ENCODE results near the gene TMA7. TPM values are rescaled to one million over a fixed set of nuclear protein-coding genes. Genes with fewer than 3 reads are reported as not detected.
A peak's percentile ranks its signal among the peaks of the same experiment; 100 is the strongest.

TMA7 gene
- total and polyA plus RNA-seq, 2 donors: 127 to 262 TPM

- H3K27ac ChIP-seq (ENCODE audit: low read depth): no peak overlapping the region
- no peak for DNase-seq (ENCODE audit: extremely low spot score)
- H3K36me3 ChIP-seq (ENCODE audit: insufficient read depth): no peaks in the 10 kb centered on the region
- no peak overlapping the region for H3K4me3 ChIP-seq (ENCODE audit: low read depth, low read length)
- WGBS: 92% methylated on average over 25 of the region's 25 CpGs
- H3K4me1 ChIP-seq (ENCODE audit: insufficient read depth): no peaks in the 10 kb centered on the region
Measured at GRCh38 chr3:48423241-48423882, 16.7 kb upstream of the TMA7 start.

GRCh38 chr3:48423883-48424695 lies 16.0 kb upstream of the TMA7 start:
- H3K4me1 ChIP-seq (ENCODE audit: insufficient read depth): no peaks in the 10 kb centered on the region
- 90% methylated on average over 27 of the region's 27 CpGs for WGBS

DNA sequence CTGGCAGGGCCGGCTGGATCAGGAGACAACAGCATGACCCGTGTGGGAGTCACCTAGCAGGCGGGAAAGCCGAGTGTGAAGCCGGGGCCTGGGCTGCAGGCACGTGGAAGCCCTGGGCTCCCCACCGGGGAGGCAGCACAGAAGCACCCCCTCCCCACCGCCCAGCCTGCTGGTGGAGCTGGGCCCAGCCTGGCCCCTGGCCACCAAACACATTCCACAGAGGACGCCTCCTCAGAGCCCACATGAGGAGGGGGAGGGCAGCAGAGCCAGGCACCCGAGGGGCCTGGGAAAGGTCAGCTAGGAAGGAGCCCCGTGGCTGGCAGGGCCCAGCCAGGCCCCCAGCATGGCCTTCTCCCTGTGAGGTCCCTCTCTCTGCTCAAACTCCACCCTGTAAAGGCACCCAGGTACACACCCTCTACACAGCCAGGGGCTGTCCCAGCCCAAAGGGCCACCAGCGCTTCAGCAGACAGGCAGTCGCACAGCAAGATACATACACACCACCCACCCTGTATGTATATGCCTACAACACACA lies 14.7 kb upstream of the TMA7 start:
- 36% methylated on average over 13 of the region's 13 CpGs for WGBS
- H3K4me3 ChIP-seq (ENCODE audit: low read depth, low read length): no peak overlapping the region
- H3K36me3 ChIP-seq (ENCODE audit: insufficient read depth): no peaks in the 10 kb centered on the region
- DNase-seq (ENCODE audit: extremely low spot score): no peak
- no peaks in the 10 kb centered on the region for H3K4me1 ChIP-seq (ENCODE audit: insufficient read depth)
- H3K27ac ChIP-seq (ENCODE audit: low read depth): no peak overlapping the region

More at GRCh38 chr3:48423883-48424695, 16.0 kb upstream of the TMA7 start:
- DNase-seq (ENCODE audit: extremely low spot score): no peak
- Histone ChIP-seq H3K27ac (ENCODE audit: low read depth) (no peak overlapping the region), H3K4me3 (ENCODE audit: low read depth, low read length) (no peak overlapping the region), H3K36me3 (ENCODE audit: insufficient read depth) (no peaks in the 10 kb centered on the region)

DNA sequence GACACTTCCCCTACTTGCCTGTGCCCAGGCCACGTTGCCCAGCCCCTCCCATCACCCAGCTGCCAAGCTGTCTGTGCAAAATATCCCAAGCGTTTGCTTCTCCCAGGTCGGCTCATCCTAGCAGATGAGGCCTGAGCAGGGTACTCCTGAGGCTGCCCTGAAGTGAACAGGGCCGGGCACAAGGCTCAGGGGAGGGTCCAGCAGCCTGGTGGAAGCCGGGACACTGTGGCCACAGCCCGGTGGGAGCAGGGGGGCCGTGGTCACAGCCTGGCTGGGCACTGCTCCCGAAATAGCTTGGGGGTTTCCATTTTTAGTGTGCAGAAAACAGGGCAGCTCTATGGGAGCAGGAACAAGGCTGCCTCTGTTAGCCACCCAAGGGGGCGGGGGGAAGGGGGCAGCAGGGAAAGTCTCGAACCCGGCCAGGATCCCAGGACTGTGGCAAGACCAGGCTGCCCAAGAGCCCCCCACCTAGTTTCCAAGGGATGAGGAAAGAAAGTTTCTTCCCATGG lies 13.6 kb upstream of the TMA7 start:
- H3K27ac ChIP-seq (ENCODE audit: low read depth): no peak overlapping the region

DNA sequence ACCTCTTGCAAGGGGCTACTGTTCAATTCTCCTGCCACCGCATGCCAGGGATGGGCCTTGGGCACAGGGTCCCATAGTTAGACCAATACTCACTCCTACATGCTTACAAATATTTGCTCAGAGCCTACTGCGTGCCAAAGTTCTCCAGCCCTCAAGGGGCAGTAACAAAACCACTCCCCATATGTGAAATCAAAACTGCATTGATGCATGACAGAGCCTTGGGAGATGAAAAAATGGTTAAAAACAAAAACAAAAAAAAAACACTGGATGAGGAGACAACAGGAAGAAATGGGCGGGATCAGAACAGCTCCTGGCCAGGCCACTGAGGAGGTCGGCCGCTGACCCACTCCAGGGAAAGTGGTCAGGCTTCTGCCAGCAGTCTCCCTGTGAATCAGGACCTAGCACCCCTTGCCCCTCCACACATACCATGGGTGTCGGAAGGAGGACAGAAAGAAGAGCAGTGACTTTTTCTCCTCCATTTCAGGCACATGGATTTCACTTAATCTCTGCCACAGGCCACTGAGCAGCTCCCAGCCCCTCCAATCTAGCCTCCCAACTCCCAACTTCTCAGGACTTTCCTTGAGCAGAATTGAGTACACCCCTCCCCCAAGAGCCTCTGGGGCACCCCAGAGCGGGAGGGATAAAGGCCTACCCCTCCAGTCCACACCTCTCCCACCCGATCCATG lies 13.0 kb upstream of the TMA7 start:
- H3K4me3 ChIP-seq (ENCODE audit: low read depth, low read length): no peak overlapping the region
- DNase-seq (ENCODE audit: extremely low spot score): no peak
- no peaks in the 10 kb centered on the region for H3K36me3 ChIP-seq (ENCODE audit: insufficient read depth)
- WGBS: 57% methylated on average over 8 of the region's 8 CpGs
- H3K4me1 ChIP-seq (ENCODE audit: insufficient read depth): no peaks in the 10 kb centered on the region
- no peak overlapping the region for H3K27ac ChIP-seq (ENCODE audit: low read depth)

More for the DNA sequence above, 13.6 kb upstream of the TMA7 start:
- WGBS: 49% methylated on average over 11 of the region's 11 CpGs
- Histone ChIP-seq H3K36me3 (ENCODE audit: insufficient read depth) (no peaks in the 10 kb centered on the region), H3K4me3 (ENCODE audit: low read depth, low read length) (no peak overlapping the region), H3K4me1 (ENCODE audit: insufficient read depth) (no peaks in the 10 kb centered on the region)
- no peak for DNase-seq (ENCODE audit: extremely low spot score)

GRCh38 chr3:48427630-48427962 lies 12.5 kb upstream of the TMA7 start:
- Histone ChIP-seq H3K4me1 (ENCODE audit: insufficient read depth) (no peaks in the 10 kb centered on the region), H3K4me3 (ENCODE audit: low read depth, low read length) (no peak overlapping the region), H3K27ac (ENCODE audit: low read depth) (no peak overlapping the region), H3K36me3 (ENCODE audit: insufficient read depth) (no peaks in the 10 kb centered on the region)
- 71% methylated on average over 9 of the region's 9 CpGs for WGBS
- DNase-seq (ENCODE audit: extremely low spot score): no peak

DNA sequence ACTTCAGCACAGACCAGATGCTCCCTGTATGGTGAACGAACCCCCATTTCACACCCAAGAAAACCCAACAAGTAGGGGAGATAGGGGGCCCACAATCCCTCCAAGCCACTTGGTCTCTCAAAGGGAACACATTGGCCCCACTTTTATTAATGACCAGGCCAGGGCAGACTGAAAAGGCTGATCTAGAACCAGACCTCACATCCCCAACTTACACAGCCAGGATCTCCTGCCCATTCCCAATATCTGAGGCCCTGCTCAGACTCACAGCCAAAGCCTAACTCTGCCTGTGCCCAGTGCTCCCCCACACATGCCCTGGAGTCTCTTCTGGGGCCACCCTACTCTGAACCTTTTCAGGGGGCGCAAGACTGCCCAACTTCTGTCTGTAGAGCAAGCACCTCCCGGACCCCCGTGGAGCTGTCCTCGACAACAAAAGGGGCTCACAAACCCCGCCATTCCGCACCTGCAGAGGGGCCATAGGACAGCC lies 11.9 kb upstream of the TMA7 start:
- Histone ChIP-seq H3K27ac (ENCODE audit: low read depth) (no peak overlapping the region), H3K4me3 (ENCODE audit: low read depth, low read length) (peak overlapping the region; percentile 78), H3K36me3 (ENCODE audit: insufficient read depth) (no peaks in the 10 kb centered on the region), H3K4me1 (ENCODE audit: insufficient read depth) (no peaks in the 10 kb centered on the region)
- 58% methylated on average over 7 of the region's 7 CpGs for WGBS
- DNase-seq (ENCODE audit: extremely low spot score): no peak

GRCh38 chr3:48428572-48429316 lies 11.3 kb upstream of the TMA7 start:
- WGBS: 3% methylated on average over 60 of the region's 60 CpGs
- DNase-seq (ENCODE audit: extremely low spot score): no peak
- H3K27ac ChIP-seq (ENCODE audit: low read depth): peak overlapping the region; percentile 88
- no peaks in the 10 kb centered on the region for H3K4me1 ChIP-seq (ENCODE audit: insufficient read depth)
- H3K36me3 ChIP-seq (ENCODE audit: insufficient read depth): no peaks in the 10 kb centered on the region
- peak overlapping the region; percentile 78 for H3K4me3 ChIP-seq (ENCODE audit: low read depth, low read length)

DNA sequence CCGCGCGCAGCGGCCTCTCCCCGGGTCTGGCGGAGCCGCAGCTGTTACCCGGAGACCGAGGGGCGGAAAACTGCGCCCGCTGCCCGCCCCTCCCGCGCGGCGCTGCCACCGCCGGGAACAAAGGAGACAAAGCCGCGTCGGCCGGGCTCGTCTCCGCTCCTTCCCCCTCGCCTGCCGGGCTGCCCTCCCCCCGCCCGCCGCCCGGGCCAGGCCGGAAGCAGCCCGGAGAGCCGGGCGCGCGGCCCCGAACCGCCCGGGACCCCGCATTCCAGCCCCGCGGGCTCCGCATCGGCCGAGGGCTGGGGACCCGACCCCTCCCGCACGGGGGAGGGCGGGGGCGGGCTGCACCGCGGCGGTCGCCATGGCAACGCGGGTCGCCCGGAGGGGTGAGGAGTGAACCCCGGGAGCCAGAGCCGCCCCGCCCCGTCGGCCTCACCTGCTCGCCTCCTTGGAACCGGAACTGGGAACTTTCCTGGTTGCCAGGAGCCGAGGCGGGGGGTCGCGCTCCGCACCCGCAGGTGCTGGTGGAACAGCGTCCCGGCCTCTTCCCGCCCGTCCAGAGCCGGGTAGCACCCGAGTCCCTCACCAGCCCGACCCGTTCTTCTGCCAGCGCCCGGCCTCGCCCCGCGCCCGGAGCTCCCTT lies 10.6 kb upstream of the TMA7 start:
- under 1% methylated on average over 86 of the region's 86 CpGs for WGBS
- Histone ChIP-seq H3K4me1 (ENCODE audit: insufficient read depth) (no peaks in the 10 kb centered on the region), H3K4me3 (ENCODE audit: low read depth, low read length) (peak overlapping the region; percentile 78), H3K27ac (ENCODE audit: low read depth) (peak overlapping the region; percentile 88), H3K36me3 (ENCODE audit: insufficient read depth) (no peaks in the 10 kb centered on the region)
- DNase-seq (ENCODE audit: extremely low spot score): no peak

DNA sequence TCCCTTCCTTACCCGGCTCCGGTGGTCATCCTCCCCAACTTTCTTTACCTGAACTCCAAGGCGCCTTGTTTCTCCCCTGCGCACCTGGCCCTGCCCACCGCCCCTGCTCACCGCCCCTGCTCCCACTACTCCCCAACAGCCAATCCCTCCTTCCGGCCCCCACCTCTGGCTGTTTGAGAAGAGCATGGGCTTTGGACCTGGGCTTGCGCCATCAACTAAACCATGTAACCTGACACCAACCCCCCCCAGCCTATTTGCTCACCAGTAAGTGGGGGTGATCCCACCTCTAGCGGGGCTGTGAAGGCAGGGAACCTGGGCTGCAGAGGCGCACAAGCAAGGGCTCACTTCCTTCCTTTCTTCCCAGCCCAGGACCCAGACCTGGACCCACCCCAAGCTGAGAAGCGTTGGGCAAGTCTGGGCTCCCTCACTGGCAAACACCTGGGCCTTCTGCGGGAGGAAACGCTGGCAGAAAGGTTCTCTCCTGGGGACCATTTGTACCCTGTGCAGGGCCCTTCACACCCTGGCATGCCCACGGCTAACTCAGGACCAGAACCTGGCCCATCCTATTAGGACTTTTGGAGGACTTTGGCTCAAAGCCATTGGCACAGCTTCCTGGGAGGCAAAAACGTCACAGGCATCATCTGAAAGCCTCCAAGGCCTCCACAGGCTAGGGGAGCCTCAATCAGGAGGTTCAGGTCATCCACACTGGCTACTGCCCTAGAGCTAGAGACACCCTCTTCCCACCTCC lies 9.9 kb upstream of the TMA7 start, which contains the start of gene PLXNB1:
Gene PLXNB1, minus strand, starts transcription at position 127 of the 748 bp plus-strand sequence. CDS start 5,475 bp downstream, outside the sequence.
- Histone ChIP-seq H3K4me1 (ENCODE audit: insufficient read depth) (no peaks in the 10 kb centered on the region), H3K27ac (ENCODE audit: low read depth) (peak within 1 kb of the TSS; percentile 88), H3K36me3 (ENCODE audit: insufficient read depth) (no peaks in the 10 kb centered on the region), H3K4me3 (ENCODE audit: low read depth, low read length) (peak within 1 kb of the TSS; percentile 78)
- peak; percentile 59 for DNase-seq (ENCODE audit: extremely low spot score)
- WGBS: 13% methylated on average over 15 of the region's 15 CpGs

DNA sequence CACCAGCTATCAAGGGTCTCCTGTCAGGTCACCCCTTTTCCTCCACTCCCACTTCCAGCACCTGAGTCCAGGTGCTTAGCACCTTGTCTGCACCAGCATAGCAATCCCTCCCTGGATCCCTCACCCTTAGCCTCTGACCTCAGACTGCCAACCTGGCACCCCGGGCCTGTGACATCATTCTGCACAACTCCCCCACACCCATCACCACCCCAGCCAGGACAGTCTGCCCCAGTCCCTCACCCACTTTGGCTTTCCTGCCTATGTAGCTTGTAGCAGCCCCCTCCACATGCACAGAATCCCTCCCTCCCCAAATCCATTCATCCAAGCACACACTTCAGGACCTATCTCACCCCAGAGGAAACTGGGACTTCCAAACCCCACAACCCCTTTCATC lies 9.4 kb upstream of the TMA7 start:
- WGBS: 68% methylated on average over 1 of the region's 1 CpG
- H3K4me1 ChIP-seq (ENCODE audit: insufficient read depth): no peaks in the 10 kb centered on the region
- H3K36me3 ChIP-seq (ENCODE audit: insufficient read depth): no peaks in the 10 kb centered on the region
- H3K27ac ChIP-seq (ENCODE audit: low read depth): peak overlapping the region; percentile 77
- H3K4me3 ChIP-seq (ENCODE audit: low read depth, low read length): no peak overlapping the region
- DNase-seq (ENCODE audit: extremely low spot score): no peak
